A549 (cell line): ENCODE results near the gene ZNF654. TPM values are rescaled to one million over a fixed set of nuclear protein-coding genes. Genes with fewer than 3 reads are reported as not detected.

Source experiments
- ATAC-seq, 2 experiments: fragments of 200-7000 bp in 1 of 2; fragments of >200 bp in 1 of 2; cut with Nextera tagmentation in 1 of 2; cut with Tn5 transposase in 1 of 2; 3 replicates each; pipeline versions ENCODE4 v1.8.0 to v1.9.1; 2018 to 2020; ENCODE audit warnings: mild to moderate bottlenecking in 1 of 2, moderate library complexity in 1 of 2
- CTCF ChIA-PET: fragments of 300-600 bp; sonication (Branson Sonifier 250); formaldehyde crosslinking; extraction: SDS; loops from one replicate; lab custom pipeline; 2021; ENCODE audit warnings: antibody characterized with exemption, inconsistent platforms; lab: Yijun Ruan, JAX
- POLR2A ChIA-PET: fragments of 350-600 bp; formaldehyde crosslinking; extraction: SDS; loops from one replicate; lab custom pipeline; 2021; ENCODE audit warnings: antibody characterized with exemption, inconsistent platforms; lab: Yijun Ruan, JAX
- DNase-seq, 2 experiments: peaks; one replicate each; pipeline versions ENCODE4 v3.0.0 to v3.0.0-alpha.2; 2011 to 2016; ENCODE audit warnings: low read depth in 1 of 2, low spot score in 1 of 2
- FAIRE-seq: peaks from 2 replicates; lab custom pipeline; 2011; peaks lifted over from hg19 to GRCh38; lab: Jason Lieb, UNC
- H3K27ac ChIP-seq, 2 experiments: fragments of >200 bp; sonication (Bioruptor Twin); formaldehyde crosslinking; 3 replicates each; pipeline ENCODE4 v1.5.1; 2016 to 2017
- H3K4me1 ChIP-seq: fragments of >200 bp; sonication (Bioruptor Twin); formaldehyde crosslinking; 3 replicates; pipeline ENCODE4 v1.6.1; 2016
- H3K4me2 ChIP-seq: fragments of >200 bp; sonication (Bioruptor Twin); formaldehyde crosslinking; 3 replicates; pipeline ENCODE4 v1.6.1; 2016
- H3K4me3 ChIP-seq: fragments of >200 bp; sonication (Bioruptor Twin); formaldehyde crosslinking; 3 replicates; pipeline ENCODE4 v1.5.1; 2016
- H3K9me3 ChIP-seq: fragments of >200 bp; sonication (Bioruptor Twin); formaldehyde crosslinking; 3 replicates; pipeline ENCODE4 v1.6.1; 2016
- CHD2 ChIP-seq: fragments of 150-350 bp; IDR thresholded peaks from 2 replicates; pipeline ENCODE4 v1.6.1; 2014; ENCODE audit warnings: low read length; ENCODE audit not compliant: partially characterized antibody
- EHF ChIP-seq: fragments of 250-450 bp; sonication (Bioruptor Pico); IDR thresholded peaks from 2 replicates; pipeline ENCODE4 v1.5.0; 2020; ENCODE audit warnings: mild to moderate bottlenecking
- ESRRA ChIP-seq: fragments of 150-350 bp; IDR thresholded peaks from 2 replicates; pipeline ENCODE4 v1.6.1; 2014; ENCODE audit warnings: mild to moderate bottlenecking, low read length, borderline replicate concordance
- FOSL2 ChIP-seq, 2 experiments: fragments of 450-650 bp in 1 of 2; fragments of >200 bp in 1 of 2; sonication (Bioruptor Twin) in 1 of 2; formaldehyde crosslinking; IDR thresholded peaks; 2 replicates each; pipeline versions ENCODE4 v1.5.0 to v1.6.1; 2016 to 2020; ENCODE audit warnings: mild to moderate bottlenecking in 1 of 2, moderate library complexity in 1 of 2
- GATA3 ChIP-seq: IDR thresholded peaks from 2 replicates; pipeline ENCODE4 v1.6.1; 2012; ENCODE audit warnings: borderline replicate concordance
- HDAC2 ChIP-seq: fragments of 200-600 bp; sonication (generic); IDR thresholded peaks from 2 replicates; pipeline ENCODE4 v1.6.1; 2016
- HEYL ChIP-seq: fragments of 250-450 bp; sonication (Bioruptor Pico); IDR thresholded peaks from 2 replicates; pipeline ENCODE4 v1.8.0; 2021; ENCODE audit warnings: mild to moderate bottlenecking, moderate library complexity
- HOXA7 ChIP-seq: fragments of 250-450 bp; sonication (Bioruptor Pico); IDR thresholded peaks from 2 replicates; pipeline ENCODE4 v1.5.0; 2020; ENCODE audit warnings: mild to moderate bottlenecking, moderate library complexity
- HOXB13 ChIP-seq: fragments of 250-450 bp; sonication (Bioruptor Pico); IDR thresholded peaks from 2 replicates; pipeline ENCODE4 v1.5.0; 2020; ENCODE audit warnings: low read depth, mild to moderate bottlenecking, moderate library complexity
- JUN ChIP-seq, 2 experiments: fragments of >200 bp; sonication (Bioruptor Twin); formaldehyde crosslinking; IDR thresholded peaks; 2 replicates in 1 of 2; 3 replicates in 1 of 2; pipeline ENCODE4 v1.6.1; 2016 to 2017
- JUNB ChIP-seq: fragments of >200 bp; sonication (Bioruptor Twin); formaldehyde crosslinking; IDR thresholded peaks from 2 replicates; pipeline ENCODE4 v1.6.1; 2016
- KDM5A ChIP-seq: fragments of 200-600 bp; sonication (generic); IDR thresholded peaks from 2 replicates; pipeline ENCODE4 v1.6.1; 2016; ENCODE audit warnings: antibody characterized with exemption, mild to moderate bottlenecking
- MYC ChIP-seq: IDR thresholded peaks from 2 replicates; pipeline ENCODE4 v1.6.1; 2012; ENCODE audit warnings: mild to moderate bottlenecking, inconsistent platforms, low read length, improper control_type of control experiment, borderline replicate concordance
- NR3C1 ChIP-seq: fragments of >200 bp; sonication (Bioruptor Twin); formaldehyde crosslinking; IDR thresholded peaks from 3 replicates; pipeline ENCODE4 v1.6.1; 2017
- PHF8 ChIP-seq: fragments of 200-600 bp; sonication (generic); IDR thresholded peaks from 2 replicates; pipeline ENCODE4 v1.6.1; 2016; ENCODE audit warnings: low read depth, mild to moderate bottlenecking, antibody characterized with exemption, moderate library complexity, borderline replicate concordance
- RNF2 ChIP-seq: fragments of 200-600 bp; sonication (generic); IDR thresholded peaks from 2 replicates; pipeline ENCODE4 v1.6.1; 2016; ENCODE audit warnings: low read depth, mild to moderate bottlenecking, antibody characterized with exemption, moderate library complexity, borderline replicate concordance
- SMC3 ChIP-seq: fragments of >200 bp; sonication (Bioruptor Twin); formaldehyde crosslinking; IDR thresholded peaks from 3 replicates; pipeline ENCODE4 v1.6.1; 2018; ENCODE audit warnings: inconsistent platforms
- TFCP2L1 ChIP-seq: fragments of 250-450 bp; sonication (Bioruptor Pico); IDR thresholded peaks from 2 replicates; pipeline ENCODE4 v1.5.0; 2021; ENCODE audit warnings: mild to moderate bottlenecking
- ZFP36 ChIP-seq: fragments of 450-650 bp; IDR thresholded peaks from 2 replicates; pipeline ENCODE4 v1.6.1; 2014; ENCODE audit warnings: borderline replicate concordance; ENCODE audit not compliant: partially characterized antibody
- WGBS: methylation state at CpG from one replicate; pipeline ENCODE4 v1.1.6; 2017; ENCODE audit errors: missing lambda C conversion rate; 5-methylcytosine and 5-hydroxymethylcytosine counted together
- polyA plus RNA-seq, 4 experiments: library from polyadenylated mRNA; depleted of rRNA in 3 of 4; stranded (reverse); fragments of >200 nt; fragmentation: RNase III in 1 of 4; extraction: RNeasy Plus Mini Kit Qiagen cat#74134 plus additional on column Dnase treatment in 1 of 4; gene quantifications; 2 replicates in 3 of 4; 3 replicates in 1 of 4; pipeline ENCODE4 v1.2.3, GENCODE V29; 2011 to 2017
- TF ChIP-seq, protein P1 (sequence below): fragments of 150-350 bp; IDR thresholded peaks from 2 replicates; pipeline ENCODE4 v1.6.1; 2014; ENCODE audit warnings: low read depth, mild to moderate bottlenecking, low read length
- TF ChIP-seq, protein P2 (sequence below): IDR thresholded peaks from 2 replicates; pipeline ENCODE4 v1.6.1; 2012; ENCODE audit warnings: low read depth, borderline replicate concordance
- TF ChIP-seq, protein P3 (sequence below): fragments of >200 bp; sonication (Bioruptor Twin); formaldehyde crosslinking; IDR thresholded peaks from 3 replicates; pipeline ENCODE4 v1.6.1; 2016
- TF ChIP-seq, protein P4 (sequence below): fragments of 200-600 bp; sonication (generic); IDR thresholded peaks from 2 replicates; pipeline ENCODE4 v1.6.1; 2016; ENCODE audit warnings: antibody characterized with exemption, mild to moderate bottlenecking, moderate library complexity
- TF ChIP-seq, protein P5 (sequence below): IDR thresholded peaks from 2 replicates; pipeline ENCODE4 v1.6.1; 2012

The ZNF654 gene
- polyA plus RNA-seq, 2 of the 4 experiments (the other 2 are of a cell fraction): 3.2 to 4.4 TPM

DNA sequence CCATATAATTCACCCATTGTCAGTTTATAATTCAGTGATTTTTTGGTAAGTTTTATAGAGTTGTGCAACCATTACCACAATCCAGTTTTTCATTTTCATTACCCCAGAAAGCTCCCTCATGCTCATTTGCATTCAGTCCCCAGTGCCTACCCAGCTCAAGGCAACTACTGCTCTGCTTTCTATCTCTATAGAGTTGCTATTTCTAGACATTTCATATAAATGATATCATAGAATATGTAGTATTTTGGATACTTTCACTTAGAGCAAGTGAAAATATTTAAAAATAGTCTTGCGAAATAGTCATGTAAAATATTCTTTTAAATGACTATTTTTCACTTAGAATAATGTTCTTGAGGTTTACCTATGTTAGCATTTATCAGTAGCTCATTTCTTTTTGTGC, 42.1 kb downstream of the ZNF654 start:
- ATAC-seq: no peak
- H3K4me3 ChIP-seq: no peak overlapping the region
- 93% methylated on average over 1 of the region's 1 CpG for WGBS

DNA sequence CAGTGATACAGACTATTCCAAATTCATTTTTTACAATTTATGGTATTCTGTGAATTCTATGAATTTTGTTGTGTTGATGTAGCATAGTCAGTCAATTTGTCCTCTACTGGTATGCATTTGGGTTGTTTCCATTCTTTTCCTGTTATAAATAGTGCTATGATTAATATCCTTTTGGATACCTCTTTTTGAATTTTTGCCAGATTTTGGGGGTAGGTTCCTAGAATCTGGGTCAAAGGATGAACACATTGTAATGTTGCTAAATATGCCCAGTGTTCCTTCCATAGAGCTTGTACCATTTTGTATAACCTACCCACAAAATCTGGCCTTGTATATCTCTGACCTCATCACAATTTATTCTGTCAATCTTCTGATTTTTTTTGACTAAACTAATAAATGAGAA, 46.3 kb downstream of the ZNF654 start:
- no peaks in the 10 kb centered on the region for H3K4me1 ChIP-seq
- no peak overlapping the region for H3K4me3 ChIP-seq
- no peak overlapping the region for H3K4me2 ChIP-seq
- no peak for FAIRE-seq
- no peak for ATAC-seq
- POLR2A ChIA-PET: no interaction called here
- H3K27ac ChIP-seq: no peak overlapping the region
- CTCF ChIA-PET: interaction anchor here (1.5 kb wide), 1 partner anchor 10 kb away, joined by 3 read pairs; no protein-coding TSS in a partner anchor
- TF ChIP-seq, protein P1, sequence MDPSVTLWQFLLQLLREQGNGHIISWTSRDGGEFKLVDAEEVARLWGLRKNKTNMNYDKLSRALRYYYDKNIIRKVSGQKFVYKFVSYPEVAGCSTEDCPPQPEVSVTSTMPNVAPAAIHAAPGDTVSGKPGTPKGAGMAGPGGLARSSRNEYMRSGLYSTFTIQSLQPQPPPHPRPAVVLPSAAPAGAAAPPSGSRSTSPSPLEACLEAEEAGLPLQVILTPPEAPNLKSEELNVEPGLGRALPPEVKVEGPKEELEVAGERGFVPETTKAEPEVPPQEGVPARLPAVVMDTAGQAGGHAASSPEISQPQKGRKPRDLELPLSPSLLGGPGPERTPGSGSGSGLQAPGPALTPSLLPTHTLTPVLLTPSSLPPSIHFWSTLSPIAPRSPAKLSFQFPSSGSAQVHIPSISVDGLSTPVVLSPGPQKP: no peak
- TF ChIP-seq CHD2 (no peak), HOXA7 (CRISPR knock-in tag) (no peak), SMC3 (no peak), JUNB (no peak), HOXB13 (no peak), GATA3 (no peak), MYC (no peak), JUN (IDR thresholded peaks at IDR 0.05) (no peak), KDM5A (no peak)
- TF ChIP-seq, protein P2, sequence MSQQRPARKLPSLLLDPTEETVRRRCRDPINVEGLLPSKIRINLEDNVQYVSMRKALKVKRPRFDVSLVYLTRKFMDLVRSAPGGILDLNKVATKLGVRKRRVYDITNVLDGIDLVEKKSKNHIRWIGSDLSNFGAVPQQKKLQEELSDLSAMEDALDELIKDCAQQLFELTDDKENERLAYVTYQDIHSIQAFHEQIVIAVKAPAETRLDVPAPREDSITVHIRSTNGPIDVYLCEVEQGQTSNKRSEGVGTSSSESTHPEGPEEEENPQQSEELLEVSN: no peak
- TF ChIP-seq, protein P3, sequence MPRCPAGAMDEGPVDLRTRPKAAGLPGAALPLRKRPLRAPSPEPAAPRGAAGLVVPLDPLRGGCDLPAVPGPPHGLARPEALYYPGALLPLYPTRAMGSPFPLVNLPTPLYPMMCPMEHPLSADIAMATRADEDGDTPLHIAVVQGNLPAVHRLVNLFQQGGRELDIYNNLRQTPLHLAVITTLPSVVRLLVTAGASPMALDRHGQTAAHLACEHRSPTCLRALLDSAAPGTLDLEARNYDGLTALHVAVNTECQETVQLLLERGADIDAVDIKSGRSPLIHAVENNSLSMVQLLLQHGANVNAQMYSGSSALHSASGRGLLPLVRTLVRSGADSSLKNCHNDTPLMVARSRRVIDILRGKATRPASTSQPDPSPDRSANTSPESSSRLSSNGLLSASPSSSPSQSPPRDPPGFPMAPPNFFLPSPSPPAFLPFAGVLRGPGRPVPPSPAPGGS: no peak
- no peaks in the 10 kb centered on the region for H3K9me3 ChIP-seq
- DNase-seq: no peak

More for the DNA sequence above, 42.1 kb downstream of the ZNF654 start:
- CTCF ChIA-PET: interaction anchor here (0.7 kb wide), 1 partner anchor 12 kb away, joined by 3 read pairs; no protein-coding TSS in a partner anchor
- H3K9me3 ChIP-seq: peaks cover 2% of the 10 kb centered on the region; the same call in 1 of the 3 replicates
- H3K4me1 ChIP-seq: no peaks in the 10 kb centered on the region
- FAIRE-seq: no peak
- H3K27ac ChIP-seq: no peak overlapping the region
- H3K4me2 ChIP-seq: no peak overlapping the region
- no peak for TF ChIP-seq HDAC2
- no peak for TF ChIP-seq ESRRA
- TF ChIP-seq HEYL (CRISPR knock-in tag): no peak
- TF ChIP-seq, protein P2: no peak
- TF ChIP-seq TFCP2L1: no peak
- TF ChIP-seq ZFP36: no peak
- TF ChIP-seq MYC: no peak
- TF ChIP-seq, protein P4, sequence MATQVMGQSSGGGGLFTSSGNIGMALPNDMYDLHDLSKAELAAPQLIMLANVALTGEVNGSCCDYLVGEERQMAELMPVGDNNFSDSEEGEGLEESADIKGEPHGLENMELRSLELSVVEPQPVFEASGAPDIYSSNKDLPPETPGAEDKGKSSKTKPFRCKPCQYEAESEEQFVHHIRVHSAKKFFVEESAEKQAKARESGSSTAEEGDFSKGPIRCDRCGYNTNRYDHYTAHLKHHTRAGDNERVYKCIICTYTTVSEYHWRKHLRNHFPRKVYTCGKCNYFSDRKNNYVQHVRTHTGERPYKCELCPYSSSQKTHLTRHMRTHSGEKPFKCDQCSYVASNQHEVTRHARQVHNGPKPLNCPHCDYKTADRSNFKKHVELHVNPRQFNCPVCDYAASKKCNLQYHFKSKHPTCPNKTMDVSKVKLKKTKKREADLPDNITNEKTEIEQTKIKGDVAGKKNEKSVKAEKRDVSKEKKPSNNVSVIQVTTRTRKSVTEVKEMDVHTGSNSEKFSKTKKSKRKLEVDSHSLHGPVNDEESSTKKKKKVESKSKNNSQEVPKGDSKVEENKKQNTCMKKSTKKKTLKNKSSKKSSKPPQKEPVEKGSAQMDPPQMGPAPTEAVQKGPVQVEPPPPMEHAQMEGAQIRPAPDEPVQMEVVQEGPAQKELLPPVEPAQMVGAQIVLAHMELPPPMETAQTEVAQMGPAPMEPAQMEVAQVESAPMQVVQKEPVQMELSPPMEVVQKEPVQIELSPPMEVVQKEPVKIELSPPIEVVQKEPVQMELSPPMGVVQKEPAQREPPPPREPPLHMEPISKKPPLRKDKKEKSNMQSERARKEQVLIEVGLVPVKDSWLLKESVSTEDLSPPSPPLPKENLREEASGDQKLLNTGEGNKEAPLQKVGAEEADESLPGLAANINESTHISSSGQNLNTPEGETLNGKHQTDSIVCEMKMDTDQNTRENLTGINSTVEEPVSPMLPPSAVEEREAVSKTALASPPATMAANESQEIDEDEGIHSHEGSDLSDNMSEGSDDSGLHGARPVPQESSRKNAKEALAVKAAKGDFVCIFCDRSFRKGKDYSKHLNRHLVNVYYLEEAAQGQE: no peak
- TF ChIP-seq, protein P5, sequence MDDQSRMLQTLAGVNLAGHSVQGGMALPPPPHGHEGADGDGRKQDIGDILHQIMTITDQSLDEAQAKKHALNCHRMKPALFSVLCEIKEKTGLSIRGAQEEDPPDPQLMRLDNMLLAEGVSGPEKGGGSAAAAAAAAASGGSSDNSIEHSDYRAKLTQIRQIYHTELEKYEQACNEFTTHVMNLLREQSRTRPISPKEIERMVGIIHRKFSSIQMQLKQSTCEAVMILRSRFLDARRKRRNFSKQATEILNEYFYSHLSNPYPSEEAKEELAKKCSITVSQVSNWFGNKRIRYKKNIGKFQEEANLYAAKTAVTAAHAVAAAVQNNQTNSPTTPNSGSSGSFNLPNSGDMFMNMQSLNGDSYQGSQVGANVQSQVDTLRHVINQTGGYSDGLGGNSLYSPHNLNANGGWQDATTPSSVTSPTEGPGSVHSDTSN: no peak
- no peak for TF ChIP-seq HOXB13
- no peak for TF ChIP-seq NR3C1
- no peak for TF ChIP-seq PHF8
- no peak for TF ChIP-seq EHF (CRISPR knock-in tag)
- no peak for TF ChIP-seq RNF2
- no peak for TF ChIP-seq FOSL2 (IDR thresholded peaks at IDR 0.05)
- no peak for TF ChIP-seq FOSL2 (CRISPR knock-in tag; IDR thresholded peaks at IDR 0.05)
- TF ChIP-seq, all 56 proteins: peak for 0
- no peak for DNase-seq
- POLR2A ChIA-PET: no interaction called here
